ELF-1 (cell line): ENCODE results near the gene DYNLT2.
"Not testable (repeated sequence)": the region's sequence is repeated elsewhere in the genome, so short reads cannot be mapped to it uniquely, and the experiment has no call there.

ENCODE experiments used
- DNase-seq: peaks from one replicate; pipeline ENCODE4 v3.0.0-alpha.2; 2016; ENCODE audit warnings: low read depth, low spot score

DYNLT2 gene

DNA sequence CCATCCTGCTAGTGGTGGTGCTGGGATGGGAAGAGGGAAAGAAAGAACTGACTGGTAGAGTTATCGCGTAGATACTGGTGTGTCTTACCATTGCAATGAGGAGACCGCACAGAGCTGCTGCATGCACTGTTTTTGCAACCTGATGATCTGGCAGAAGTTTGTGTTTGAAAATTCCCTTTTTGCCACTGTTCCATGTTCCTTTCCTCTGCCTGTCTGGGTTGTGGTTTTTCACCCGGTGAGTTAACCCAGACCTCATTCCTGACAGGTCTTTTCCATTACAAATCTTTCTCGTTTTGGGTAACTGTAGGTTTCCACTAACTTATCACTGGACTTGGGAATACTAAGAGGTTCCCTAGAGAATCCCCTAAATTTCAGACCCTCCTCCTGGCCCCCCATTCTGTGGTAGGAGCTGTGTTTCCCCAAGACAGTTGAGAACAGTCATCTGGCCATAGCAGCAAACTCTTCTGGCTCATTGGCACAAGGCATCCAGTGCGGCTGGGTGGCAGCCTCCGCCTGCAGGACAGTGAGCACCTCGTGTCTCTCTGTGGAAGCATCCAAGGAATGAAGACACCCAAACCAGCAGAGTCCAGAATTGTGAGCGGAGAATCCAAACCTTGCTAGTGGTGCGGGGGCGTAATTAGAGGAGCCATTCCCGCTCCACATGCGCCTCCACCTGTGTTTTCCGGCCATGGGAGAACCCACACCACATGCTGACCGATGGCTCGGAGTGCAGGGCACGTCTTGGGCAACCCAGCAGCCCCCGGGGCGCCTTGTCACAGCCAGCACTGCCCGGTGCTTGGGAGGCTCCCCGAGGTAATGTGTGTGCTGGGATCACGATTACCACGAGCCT lies 32.8 kb upstream of the DYNLT2 start:
- no peak for DNase-seq

DNA sequence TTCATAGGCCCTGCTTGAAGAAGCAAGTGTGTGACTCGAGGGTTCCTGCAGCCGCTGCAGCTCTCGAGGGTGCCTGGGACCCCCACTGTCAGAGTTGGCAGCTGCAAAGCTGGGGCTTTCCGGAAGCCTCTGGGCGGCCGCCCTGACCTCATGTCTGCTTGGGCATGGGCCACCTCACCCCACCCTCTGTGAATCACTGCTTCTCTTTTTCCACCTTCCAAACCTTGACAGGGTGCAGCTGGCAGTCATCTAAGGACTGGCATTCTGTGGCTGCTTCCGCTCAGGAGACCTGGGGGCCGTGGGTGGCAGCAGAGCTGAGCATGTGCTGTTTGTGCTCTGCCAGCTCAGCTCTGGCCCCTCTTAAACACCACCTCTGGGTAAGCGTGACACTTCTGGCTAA lies 32.0 kb upstream of the DYNLT2 start:
- no peak for DNase-seq

DNA sequence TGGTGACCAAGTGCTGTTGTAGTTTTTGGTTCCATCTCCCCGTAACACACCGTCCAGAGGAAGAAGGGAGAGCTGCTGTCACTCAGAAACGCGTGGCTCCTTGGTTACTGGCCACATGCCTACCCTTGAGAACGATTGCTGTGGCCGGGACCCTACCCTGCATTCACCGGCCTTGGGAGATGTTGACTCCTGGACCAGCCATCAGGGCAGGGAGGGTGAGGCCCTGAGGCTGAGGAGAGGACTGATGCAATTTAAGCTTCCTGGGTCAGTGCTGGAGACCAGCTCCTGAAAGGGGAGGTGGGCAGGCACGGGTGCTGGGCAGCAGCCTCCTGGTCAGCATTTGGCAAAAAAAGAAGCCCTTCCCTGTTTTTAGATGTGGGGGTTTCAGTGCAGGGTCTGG lies 31.6 kb upstream of the DYNLT2 start:
- DNase-seq: no peak

DNA sequence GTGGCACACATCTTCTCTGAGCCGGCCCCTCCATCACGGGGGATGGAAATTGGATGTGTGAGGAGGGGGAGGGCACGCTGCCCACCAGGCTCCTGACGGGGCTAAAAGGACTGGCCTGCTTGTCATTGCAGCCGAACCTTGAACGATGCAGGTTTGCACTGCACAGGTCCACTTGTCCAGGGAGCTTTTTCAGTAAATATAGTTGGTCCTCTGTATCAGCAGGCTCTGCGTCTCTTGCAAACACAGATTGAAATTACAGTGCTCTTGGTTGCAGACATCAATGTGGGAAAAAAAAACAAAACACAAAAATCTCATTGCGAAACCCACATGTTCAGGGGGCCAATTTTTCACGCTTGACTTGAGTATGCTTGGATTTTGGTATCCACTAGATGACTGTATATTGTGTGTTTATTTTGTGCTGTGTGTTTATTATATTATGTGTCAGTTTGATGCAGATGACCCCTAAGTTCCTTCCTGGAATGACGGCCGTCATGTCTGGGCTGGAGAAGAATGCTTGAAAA lies 29.3 kb upstream of the DYNLT2 start:
- no peak for DNase-seq

DNA sequence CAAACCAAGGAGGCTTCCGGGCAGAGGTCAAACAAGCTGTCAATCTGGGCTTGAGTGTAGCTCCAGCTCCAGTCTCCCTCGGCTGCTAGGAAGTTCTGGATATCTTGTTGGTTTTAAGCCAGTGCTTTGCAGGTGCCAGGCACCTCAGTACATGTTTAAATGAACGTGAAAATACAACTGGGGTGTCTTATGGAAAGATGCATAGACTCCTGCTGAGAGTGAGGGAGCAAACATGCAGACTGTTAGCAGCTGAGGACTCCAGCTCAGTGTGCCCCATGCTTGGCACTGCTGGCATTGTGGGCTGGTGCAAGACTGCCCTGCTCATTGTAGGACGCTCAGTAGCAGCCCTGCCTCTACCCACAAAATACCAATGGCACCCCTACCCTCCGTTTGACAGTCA lies 28.5 kb upstream of the DYNLT2 start:
- no peak for DNase-seq

DNA sequence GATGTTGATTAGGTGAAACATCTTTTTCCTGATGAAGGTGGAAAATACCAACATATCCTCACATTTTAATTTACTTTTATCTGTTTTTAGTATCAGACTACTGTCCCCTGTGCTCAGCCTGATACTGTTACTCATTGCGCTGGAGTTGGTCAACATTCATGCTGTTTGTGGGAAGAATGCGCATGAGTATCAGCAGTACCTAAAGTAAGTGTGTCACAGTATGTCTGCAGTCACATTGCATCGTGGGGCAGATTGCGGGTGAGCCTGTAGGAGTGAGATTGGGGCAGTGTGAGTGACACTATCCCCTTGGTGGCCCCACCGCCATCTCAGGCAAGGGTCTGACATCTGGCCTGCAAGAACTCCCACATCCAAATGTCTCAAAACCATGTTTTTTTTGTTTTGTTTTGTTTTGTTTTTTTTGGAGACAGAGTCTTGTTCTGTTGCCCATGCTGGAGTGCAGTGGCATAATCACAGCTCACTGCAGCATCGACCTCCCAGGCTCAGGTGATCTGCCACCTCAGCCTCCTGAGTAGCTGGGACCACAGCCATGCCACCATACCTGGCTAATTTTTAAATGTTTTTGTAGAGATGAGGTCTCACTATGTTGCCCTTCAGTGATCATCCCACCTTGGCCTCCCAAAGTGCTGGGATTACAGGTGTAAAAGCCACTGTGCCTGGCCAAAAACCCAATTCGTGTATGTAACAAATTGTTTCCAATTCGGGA lies 27.9 kb upstream of the DYNLT2 start:
- DNase-seq: no peak

DNA sequence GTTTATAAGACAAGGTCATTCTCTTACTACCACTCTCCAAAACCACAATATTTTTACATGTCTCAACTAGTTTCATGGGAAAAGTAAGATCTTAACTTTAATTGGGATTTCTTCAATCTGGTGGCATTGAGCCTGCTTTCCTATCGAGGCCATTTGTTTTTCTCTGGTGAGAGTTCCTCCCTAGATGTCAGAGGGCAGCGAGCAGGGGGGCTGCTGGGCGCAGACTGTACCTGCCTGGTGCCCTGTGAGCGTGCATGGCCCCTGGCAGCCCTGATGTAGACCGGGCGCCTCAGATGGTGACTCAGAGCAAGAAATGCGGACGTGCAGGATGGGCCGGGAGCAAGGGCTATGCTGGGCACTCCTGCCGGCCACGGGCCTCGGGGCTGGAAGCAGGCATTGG lies 27.3 kb upstream of the DYNLT2 start:
- no peak for DNase-seq

DNA sequence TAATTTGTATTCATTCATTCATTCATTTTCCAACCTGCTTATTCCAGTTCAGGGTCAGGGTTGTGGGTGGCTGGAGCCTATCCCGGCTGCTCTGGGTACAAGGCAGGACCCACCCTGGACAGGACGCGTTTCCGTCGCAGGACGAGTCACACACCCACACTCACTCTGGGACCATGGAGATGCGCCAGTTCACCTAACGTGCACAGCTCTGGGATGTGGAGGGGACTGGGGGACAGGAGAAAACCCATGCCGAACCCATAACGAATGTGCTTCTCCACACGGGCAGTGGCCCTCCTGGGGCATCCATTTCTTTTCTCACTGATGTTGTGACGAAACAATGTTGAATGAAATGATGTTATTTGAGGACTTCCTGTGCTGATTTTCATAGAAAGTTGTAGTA lies 26.5 kb upstream of the DYNLT2 start:
- DNase-seq: no peak

DNA sequence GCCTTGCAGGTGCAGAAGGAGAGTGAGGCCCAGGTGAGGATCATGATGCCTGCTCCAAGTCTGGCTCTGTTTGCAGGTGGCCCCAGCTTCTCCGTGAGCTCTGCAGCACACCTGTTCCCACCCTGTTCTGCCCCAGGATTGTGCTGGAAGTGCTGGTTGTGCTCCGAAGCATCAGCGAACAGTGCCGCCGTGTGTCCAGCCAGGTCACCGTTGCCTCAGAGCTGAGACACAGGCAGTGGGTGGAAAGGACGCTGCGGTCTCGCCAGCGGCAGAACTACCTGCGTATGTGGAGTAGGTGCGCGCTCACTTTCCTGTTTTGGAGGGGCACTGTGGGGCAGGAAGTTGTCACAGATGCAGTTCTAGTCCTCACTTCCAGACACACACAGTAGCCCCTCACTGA lies 25.0 kb upstream of the DYNLT2 start:
- no peak for DNase-seq

DNA sequence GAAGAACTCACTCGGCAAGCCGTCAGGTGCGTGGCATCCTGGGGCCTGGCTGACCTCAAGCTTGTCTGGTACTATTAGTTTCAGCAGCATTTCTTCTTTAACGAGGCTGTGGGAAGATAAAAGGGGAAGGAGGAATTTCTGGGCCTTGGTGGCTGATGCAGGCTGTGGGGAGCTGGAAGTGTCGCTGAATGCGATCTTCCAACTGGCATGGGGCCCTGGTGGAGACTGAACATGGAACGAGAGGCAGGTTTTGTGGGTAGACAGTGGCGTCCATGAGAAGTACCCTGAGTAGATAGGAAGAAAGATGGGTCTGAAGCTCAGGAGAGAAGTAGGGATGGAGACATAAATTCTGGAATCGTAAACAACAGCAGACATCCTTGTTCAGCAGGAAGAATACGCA lies 23.9 kb upstream of the DYNLT2 start:
- no peak for DNase-seq

DNA sequence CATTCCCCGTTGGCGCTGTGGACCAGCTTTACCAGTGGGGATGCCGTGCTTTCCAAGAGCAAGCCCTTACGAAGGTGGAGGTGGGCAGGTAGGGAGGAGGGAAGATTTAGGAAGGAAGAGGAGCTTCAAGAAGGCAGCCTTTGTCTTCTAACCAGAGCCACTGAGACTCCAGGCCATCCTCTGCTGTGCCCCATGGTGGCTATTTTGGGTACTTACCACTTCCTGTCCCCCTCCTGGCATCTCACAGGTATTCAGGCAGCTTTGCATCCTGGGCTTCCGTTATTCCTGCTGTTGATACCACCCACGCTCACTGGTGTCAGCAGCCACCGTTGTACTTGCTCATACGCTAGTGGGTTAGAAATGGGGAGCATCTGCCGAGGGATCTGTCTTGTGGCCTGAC lies 23.0 kb upstream of the DYNLT2 start:
- no peak for DNase-seq

DNA sequence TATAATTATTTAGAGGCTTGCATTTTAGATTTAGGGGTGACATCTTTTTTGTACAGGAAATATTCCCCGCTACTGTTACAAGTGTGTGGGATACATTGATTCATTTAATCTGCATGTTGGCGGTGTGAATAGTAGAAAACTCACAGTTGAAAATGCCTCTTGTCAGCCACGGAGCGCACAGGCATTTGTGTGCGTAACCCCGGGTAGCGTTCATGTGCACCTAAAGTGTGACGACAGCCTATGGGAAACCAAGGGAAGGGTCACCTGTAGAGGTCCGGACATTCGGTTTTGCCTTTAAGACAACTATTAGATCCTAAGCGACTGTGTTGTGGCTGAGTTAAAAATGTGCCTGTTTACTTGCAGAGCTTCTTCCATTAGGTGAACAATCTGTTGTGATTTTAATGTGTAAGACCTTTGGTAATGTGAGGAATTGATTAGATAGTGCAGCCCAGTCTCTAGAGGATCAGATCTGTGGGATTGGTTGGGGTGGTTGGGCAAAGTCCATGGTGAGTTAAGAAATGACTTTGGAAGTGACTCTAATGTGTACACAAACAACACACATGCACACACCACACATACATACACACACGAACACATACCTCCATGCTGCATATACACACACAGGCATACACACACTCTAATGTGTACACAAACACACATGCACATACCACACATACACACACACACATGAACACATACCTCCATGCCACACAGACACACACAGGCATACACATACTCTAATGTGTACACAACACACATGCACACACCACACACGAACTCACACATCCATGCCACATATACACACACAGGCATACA lies 15.8 kb upstream of the DYNLT2 start:
- no peak for DNase-seq

DNA sequence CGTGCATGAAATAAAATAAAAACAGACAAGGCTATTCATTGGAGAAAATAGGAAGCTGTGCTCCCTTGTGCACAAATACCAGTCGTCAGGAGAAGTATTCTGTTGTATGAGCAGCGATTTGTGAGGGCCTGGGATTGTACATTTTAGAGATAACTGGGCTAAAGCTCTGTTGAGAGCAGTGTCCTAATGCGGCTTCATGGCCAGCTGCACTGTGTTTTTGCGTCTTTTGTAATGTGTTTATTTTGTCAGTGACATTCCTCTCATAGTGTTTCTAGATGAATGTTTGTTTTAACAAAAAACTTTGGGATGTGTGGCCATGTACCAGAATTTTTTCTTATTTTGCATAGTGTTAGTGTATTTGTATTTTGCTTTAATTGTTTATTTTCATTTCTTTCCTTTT lies 14.9 kb upstream of the DYNLT2 start:
- no peak for DNase-seq

DNA sequence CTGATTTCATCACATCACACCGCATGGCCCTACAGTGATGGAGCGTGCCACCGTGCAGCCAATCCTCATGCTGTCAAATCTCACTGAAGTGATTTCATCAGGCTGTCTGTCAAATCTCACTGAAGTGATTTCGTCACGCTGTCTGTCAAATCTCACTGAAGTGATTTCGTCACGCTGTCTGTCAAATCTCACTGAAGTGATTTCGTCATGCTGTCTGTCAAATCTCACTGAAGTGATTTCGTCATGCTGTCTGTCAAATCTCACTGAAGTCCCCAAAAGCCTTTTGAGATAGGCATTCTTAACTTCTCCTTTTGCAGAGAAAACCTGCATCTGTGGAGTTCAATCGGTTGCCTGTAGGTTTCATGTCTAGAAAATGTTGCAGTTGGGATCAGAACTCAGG lies 14.4 kb upstream of the DYNLT2 start:
- not testable (repeated sequence) for DNase-seq

DNA sequence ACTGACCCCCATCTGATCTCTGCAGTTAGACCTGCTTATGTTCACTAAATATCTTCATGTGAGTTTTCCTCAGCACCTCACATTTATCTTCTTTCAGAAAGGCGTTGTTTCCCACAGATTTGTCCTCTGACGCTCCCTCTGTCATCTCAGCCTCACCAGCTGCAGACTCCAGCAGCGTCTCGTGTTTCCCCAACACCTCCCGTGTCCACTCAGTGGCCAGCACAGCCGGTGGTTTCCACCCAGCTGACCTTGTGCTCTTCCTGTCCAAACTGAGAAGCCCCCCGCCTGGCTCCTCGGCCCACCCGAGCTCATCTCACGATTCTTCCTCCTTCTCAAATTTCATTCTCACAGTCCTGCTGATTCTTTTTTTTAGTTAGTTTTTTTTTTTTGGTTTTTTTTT lies 12.5 kb upstream of the DYNLT2 start:
- no peak for DNase-seq

DNA sequence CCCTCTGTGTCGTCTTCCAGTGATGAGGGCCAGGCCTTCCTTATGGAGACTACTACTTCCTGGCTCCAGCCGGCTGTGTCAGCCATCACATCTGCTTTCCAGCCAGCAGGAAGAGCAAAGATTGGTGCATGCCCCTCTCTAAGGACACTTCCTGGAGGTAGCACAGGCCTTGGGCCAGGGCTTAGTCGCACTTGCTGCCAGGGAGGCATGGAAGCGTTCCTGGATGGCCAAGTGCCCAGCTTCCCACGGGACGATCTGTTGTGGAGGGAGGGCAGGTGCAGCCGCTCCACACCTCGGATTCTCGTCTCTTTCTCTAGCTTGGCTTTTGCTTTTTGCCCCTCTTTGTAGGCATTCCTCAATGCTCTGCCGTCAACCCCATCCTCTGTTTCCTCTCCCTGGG lies 11.9 kb upstream of the DYNLT2 start:
- DNase-seq: no peak

DNA sequence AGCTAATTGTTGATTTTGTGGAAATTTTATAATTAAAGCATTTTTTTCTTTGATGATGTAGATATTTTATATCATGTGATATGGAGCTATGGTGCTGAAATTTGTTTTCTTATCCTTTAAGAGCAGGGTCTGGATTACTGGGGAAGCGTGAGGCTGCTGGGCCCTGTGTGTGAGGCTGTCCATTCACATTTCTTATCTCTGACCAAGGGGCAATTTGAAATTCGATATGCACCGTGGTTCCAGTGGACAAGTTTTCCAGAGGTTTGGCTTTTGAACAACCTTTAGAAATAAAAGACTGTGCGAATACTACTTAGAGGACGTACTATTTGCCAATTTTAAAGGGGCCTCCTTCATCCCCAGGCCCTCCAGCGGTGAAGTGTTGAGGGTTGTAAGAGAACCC lies 3.8 kb upstream of the DYNLT2 start:
- DNase-seq: no peak

DNA sequence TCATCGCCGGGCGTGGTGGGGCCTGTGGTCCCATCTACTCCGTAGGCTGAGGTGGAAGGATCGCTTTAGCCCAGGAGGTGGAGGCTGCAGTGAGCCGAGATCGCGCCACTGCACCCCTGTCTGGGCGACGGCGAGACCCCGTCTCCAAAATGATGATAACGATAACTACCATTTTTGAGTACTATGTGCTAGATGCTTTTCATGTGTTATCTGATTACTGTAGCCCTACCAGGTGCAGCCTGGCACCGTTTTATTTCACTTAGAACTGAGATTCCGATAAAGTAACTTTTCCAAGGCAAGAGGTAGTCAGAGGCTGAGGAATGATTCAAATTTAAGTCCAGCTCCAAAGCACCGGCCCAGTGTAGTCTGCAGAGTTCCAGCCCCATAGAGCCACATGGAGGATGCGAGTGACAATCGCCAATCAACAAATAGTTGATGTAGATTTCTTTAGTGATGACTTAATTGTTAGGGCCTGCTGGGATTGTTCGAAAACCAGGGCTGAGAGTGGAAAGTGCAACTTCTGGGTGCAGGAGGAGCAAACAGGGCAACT lies 777 bp upstream of the DYNLT2 start:
- DNase-seq: peak; percentile 28

DNA sequence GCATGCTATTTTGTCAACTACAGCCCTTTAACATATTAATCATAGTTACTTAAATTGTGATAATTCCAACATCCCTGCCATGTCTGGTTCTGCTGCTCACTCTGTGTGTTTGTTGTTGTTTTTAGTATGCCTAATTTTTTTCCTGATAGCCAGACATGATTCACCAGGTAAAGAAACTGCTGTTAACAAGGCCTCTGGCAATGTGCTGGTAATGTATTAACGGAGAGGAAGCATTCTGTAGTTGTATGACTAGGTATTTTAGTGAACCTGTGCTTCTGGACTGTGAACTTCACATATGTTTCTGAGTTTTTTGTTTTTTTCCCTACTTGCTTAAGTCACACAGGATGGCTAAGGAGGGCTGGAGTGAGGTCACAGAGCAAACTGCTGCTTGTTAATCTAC lies 4.8 kb downstream of the DYNLT2 start:
- no peak for DNase-seq

DNA sequence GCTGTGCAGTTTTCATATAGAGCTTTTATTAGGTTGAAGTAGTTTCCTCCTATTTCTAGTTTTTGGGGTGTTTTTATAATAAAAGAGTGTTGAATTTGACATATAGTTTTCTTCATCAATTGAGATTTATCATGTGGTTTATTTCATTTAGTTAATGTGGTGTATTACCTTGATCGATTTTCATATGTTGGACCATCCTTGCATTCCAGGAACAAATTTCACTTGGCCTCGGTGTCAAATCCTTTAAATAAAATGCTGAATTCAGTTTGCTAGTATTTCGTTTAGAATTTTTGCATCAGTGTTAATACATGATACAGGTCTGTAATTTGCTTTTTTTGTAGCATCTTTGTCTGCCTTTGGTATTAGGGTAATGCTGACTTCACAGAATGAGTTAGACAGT lies 6.0 kb downstream of the DYNLT2 start:
- DNase-seq: no peak

DNA sequence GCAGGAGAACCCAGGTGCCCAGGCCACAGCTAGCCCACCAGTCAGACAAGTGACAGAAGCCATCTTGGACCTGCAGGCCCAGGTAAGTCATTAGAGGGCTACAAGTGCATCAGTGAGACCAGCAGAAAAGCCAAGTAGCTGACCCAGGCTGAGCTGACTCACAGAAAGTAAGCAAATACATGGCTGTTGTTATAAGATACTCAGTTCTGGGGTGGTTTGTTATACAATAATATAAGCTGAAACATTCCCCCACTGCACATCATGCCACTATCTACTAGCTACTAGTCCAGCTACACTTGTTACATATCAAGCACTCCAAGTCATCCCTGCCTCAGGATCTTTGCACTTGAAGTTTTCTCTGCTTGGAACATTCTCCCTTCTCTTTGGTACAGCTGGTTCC lies 10.0 kb downstream of the DYNLT2 start:
- DNase-seq: no peak

DNA sequence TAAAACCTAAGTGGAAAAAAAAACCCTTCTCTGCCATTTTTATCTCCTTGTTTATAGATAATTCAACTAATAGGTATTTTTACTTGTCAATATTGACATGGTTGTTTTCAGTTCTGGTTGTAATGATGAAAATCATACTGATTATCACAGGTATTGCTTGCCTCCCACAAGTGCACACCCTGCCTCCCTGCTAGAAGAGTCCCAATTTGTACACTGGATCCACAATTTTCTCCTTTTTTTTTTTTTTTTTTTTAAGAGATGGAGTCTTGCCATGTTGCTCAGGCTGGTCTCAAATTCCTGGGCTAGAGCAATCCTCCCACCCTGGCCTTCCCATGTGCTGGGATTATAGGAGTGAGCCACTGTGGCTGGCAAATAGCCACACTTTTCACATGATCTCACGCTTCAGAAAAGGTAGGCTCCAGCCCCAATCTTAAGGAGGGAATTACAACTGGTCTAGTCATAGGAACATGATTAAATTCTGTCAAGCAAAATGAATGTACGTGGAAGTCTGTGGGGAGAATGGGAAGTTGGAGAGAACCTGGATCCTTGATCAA lies 12.3 kb downstream of the DYNLT2 start:
- no peak for DNase-seq
